HL-60 (cell line): Measurements from ENCODE around the gene DEPDC1B.
"Not testable (repeated sequence)": the region's sequence is repeated elsewhere in the genome, so short reads cannot be mapped to it uniquely, and the experiment has no call there.

ENCODE experiments used
- CTCF ChIP-seq: IDR thresholded peaks from one replicate; pipeline ENCODE4 v1.5.1; 2011; ENCODE audit warnings: low read length, control low read depth, inconsistent platforms; ENCODE audit not compliant: insufficient read depth
- REST ChIP-seq: IDR thresholded peaks from 2 replicates; pipeline ENCODE4 v1.6.1; 2012; ENCODE audit warnings: low read depth; ENCODE audit not compliant: insufficient replicate concordance

- TF ChIP-seq REST, CTCF: not testable (repeated sequence)
These were observed 112.7 kb downstream of the DEPDC1B start for GRCh38 chr5:60587312-60587711.
